H1 (cell line): Measurements from ENCODE around the gene SCAPER.

Experiments used
- CHD2 ChIP-seq: IDR thresholded peaks from 2 replicates; pipeline ENCODE4 v1.6.1; 2012; ENCODE audit warnings: low read length, improper control_type of control experiment
- CTCF ChIP-seq, 3 experiments: IDR thresholded peaks; 1 replicate in 2 of 3; 2 replicates in 1 of 3; pipeline versions ENCODE4 v1.5.1 to v1.6.1; 2011; ENCODE audit warnings: low read length in 3 of 3, mild to moderate bottlenecking in 3 of 3, inconsistent platforms in 2 of 3, low read depth in 1 of 3, moderate library complexity in 1 of 3; ENCODE audit not compliant: insufficient read depth in 1 of 3; ENCODE audit errors: control extremely low read depth in 1 of 3
- POLR2A ChIP-seq, 2 experiments: IDR thresholded peaks; 1 replicate in 1 of 2; 2 replicates in 1 of 2; pipeline ENCODE4 v1.6.1; 2011; ENCODE audit warnings: low read depth in 2 of 2, low read length in 2 of 2, mild to moderate bottlenecking in 2 of 2; ENCODE audit errors: control extremely low read depth in 1 of 2
- RBBP5 ChIP-seq: IDR thresholded peaks from 2 replicates; pipeline ENCODE4 v1.7.1; 2012; ENCODE audit warnings: low read depth, mild to moderate bottlenecking, inconsistent platforms, low read length, moderate library complexity, borderline replicate concordance
- TAF1 ChIP-seq: IDR thresholded peaks from 2 replicates; pipeline ENCODE4 v1.6.1; 2011; ENCODE audit warnings: mild to moderate bottlenecking, low read depth, low read length
- TBP ChIP-seq: IDR thresholded peaks from 2 replicates; pipeline ENCODE4 v1.6.1; 2011; ENCODE audit warnings: low read depth, low read length, improper control_type of control experiment
- TCF12 ChIP-seq: IDR thresholded peaks from 2 replicates; pipeline ENCODE4 v1.6.1; 2011; ENCODE audit warnings: low read depth, mild to moderate bottlenecking, low read length
- ZNF274 ChIP-seq: IDR thresholded peaks from 2 replicates; pipeline ENCODE4 v1.7.0; 2012; ENCODE audit warnings: low read length, borderline replicate concordance; ENCODE audit errors: extremely low read depth

- no peak for TF ChIP-seq CTCF (IDR thresholded peaks at IDR 0.05; ENCODE audit: control extremely low read depth in 1 of 3, insufficient read depth in 1 of 3, low read depth in 1 of 3, low read length in 3 of 3)
- no peak for TF ChIP-seq TCF12
- no peak for TF ChIP-seq POLR2A (IDR thresholded peaks at IDR 0.05; ENCODE audit: control extremely low read depth in 1 of 2, low read depth in 2 of 2, low read length in 2 of 2)
- TF ChIP-seq TBP, result no peak
- TF ChIP-seq RBBP5, result no peak
- no peak for TF ChIP-seq CHD2
- TF ChIP-seq TAF1, result no peak
- no peak for TF ChIP-seq ZNF274
These were observed 33.2 kb downstream of the SCAPER start for GRCh38 chr15:76871930-76872329.
